Natural killer cell (primary cell): ENCODE results near the gene ZNF783. TPM values are rescaled to one million over a fixed set of nuclear protein-coding genes. Genes with fewer than 3 reads are reported as not detected.

ENCODE experiments used
- ATAC-seq, 3 donors: fragments of 150-1000 bp in 2 of 3; fragments of 200-7000 bp in 1 of 3; cut with Tn5 transposase; 1 replicate in 1 of 3; 2 replicates in 2 of 3; pipeline ENCODE4 v1.10.0; 2021; ENCODE audit warnings: mild to moderate bottlenecking in 2 of 3, moderate library complexity in 2 of 3
- DNase-seq, 2 donors: peaks; one replicate each; pipeline versions ENCODE4 v3.0.0 to v3.0.0-alpha.2; 2013 to 2021; ENCODE audit warnings: mixed read lengths in 1 of 2
- H3K27ac ChIP-seq: one replicate; pipeline ENCODE4 v1.5.1; 2013; ENCODE audit warnings: mild to moderate bottlenecking, low read length
- H3K27me3 ChIP-seq: one replicate; pipeline ENCODE4 v1.6.1; 2013; ENCODE audit warnings: low read length; ENCODE audit not compliant: control insufficient read depth, insufficient read depth
- H3K36me3 ChIP-seq: one replicate; pipeline ENCODE4 v1.6.1; 2013; ENCODE audit warnings: low read length; ENCODE audit not compliant: control insufficient read depth, insufficient read depth
- H3K4me1 ChIP-seq: one replicate; pipeline ENCODE4 v1.6.1; 2013; ENCODE audit warnings: low read length; ENCODE audit not compliant: control insufficient read depth, insufficient read depth
- H3K4me3 ChIP-seq: one replicate; pipeline ENCODE4 v1.5.1; 2013; ENCODE audit warnings: low read length
- H3K9me3 ChIP-seq: one replicate; pipeline ENCODE4 v1.6.1; 2013; ENCODE audit warnings: low read length; ENCODE audit not compliant: control insufficient read depth, insufficient read depth
- H3K27ac Mint-ChIP-seq, 2 donors: one replicate each; pipeline ENCODE4 v1.8.0; 2022; ENCODE audit warnings: mild to moderate bottlenecking in 2 of 2, mixed read lengths in 2 of 2, moderate library complexity in 1 of 2
- H3K27me3 Mint-ChIP-seq, 2 donors: one replicate each; pipeline ENCODE4 v1.8.0; 2022; ENCODE audit warnings: low read depth in 2 of 2, mixed read lengths in 2 of 2
- H3K36me3 Mint-ChIP-seq: one replicate; pipeline ENCODE4 v1.8.0; 2022; ENCODE audit warnings: mixed read lengths
- H3K4me1 Mint-ChIP-seq, 2 donors: one replicate each; pipeline ENCODE4 v1.8.0; 2022; ENCODE audit warnings: mixed read lengths in 2 of 2
- H3K4me3 Mint-ChIP-seq: one replicate; pipeline ENCODE4 v1.8.0; 2022; ENCODE audit warnings: mild to moderate bottlenecking, moderate library complexity, mixed read lengths
- H3K9me3 Mint-ChIP-seq, 2 donors: one replicate each; pipeline ENCODE4 v1.8.0; 2022; ENCODE audit warnings: mixed read lengths in 2 of 2
- WGBS: methylation state at CpG from one replicate; pipeline ENCODE4 v1.1.7; 2013; ENCODE audit warnings: missing lambda C conversion rate; ENCODE audit not compliant: insufficient coverage; 5-methylcytosine and 5-hydroxymethylcytosine counted together
- intact Hi-C: fragments of 100-400 bp; cut with micrococcal nuclease; formaldehyde crosslinking; loops from one replicate; pipeline ENCODE4 v1.14.2; 2022
- total RNA-seq, 4 donors: library from RNA; stranded (reverse); fragments of 120-200 nt in 1 of 4; gene quantifications; one replicate each; pipeline versions ENCODE4 v1.2.3 to v1.2.4, GENCODE V29; 2013 to 2022
- TF ChIP-seq, protein P1 (sequence below): fragments of 200-600 bp; IDR thresholded peaks from one replicate; pipeline ENCODE4 v1.8.0; 2022; ENCODE audit warnings: antibody characterized with exemption

The ZNF783 gene
- total RNA-seq, 3 donors from 2014 or later (not counting 1 experiment from before 2014, with no cell fraction given) = 24.0 to 29.8 (median 28.3) TPM

DNA sequence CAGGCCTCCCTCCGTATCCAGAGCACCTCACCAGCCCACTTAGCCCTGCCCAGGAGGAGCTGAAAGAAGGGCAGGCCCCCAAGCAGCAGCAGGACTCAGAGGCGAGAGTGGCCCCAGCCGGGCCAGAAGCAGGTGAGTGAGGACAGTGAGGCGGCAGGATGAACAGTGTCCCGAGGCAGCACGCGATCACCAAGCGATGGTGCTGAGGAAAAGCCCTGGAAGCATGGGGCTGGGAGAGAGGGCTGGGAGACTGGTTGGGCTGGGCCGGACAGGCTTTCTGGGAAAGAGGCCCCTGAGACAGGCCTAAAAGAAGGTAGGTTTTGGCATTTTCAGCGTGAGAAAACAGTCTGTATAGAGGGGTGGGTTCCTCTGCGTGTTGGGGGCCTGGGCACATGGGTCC lies 16.4 kb downstream of the ZNF783 start:
- TF ChIP-seq, protein P1, sequence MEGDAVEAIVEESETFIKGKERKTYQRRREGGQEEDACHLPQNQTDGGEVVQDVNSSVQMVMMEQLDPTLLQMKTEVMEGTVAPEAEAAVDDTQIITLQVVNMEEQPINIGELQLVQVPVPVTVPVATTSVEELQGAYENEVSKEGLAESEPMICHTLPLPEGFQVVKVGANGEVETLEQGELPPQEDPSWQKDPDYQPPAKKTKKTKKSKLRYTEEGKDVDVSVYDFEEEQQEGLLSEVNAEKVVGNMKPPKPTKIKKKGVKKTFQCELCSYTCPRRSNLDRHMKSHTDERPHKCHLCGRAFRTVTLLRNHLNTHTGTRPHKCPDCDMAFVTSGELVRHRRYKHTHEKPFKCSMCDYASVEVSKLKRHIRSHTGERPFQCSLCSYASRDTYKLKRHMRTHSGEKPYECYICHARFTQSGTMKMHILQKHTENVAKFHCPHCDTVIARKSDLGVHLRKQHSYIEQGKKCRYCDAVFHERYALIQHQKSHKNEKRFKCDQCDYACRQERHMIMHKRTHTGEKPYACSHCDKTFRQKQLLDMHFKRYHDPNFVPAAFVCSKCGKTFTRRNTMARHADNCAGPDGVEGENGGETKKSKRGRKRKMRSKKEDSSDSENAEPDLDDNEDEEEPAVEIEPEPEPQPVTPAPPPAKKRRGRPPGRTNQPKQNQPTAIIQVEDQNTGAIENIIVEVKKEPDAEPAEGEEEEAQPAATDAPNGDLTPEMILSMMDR = no peak
- no peak overlapping the region for H3K4me3 ChIP-seq
- peaks cover 37% of the 10 kb centered on the region for H3K36me3 ChIP-seq
- Mint-ChIP-seq H3K4me1 (no peaks in the 10 kb centered on the region), H3K27ac (no peak overlapping the region), H3K27me3 (no peaks in the 10 kb centered on the region), H3K4me3 (no peak overlapping the region), H3K9me3 (no peaks in the 10 kb centered on the region), H3K36me3 (peaks cover 7% of the 10 kb centered on the region)
- no peaks in the 10 kb centered on the region for H3K27me3 ChIP-seq
- DNase-seq = no peak
- H3K9me3 ChIP-seq = no peaks in the 10 kb centered on the region
- H3K27ac ChIP-seq = no peak overlapping the region
- 95% methylated on average over 11 of the region's 11 CpGs for WGBS
- H3K4me1 ChIP-seq = no peaks in the 10 kb centered on the region
- intact Hi-C loops = no loop called here
- no peak for ATAC-seq

DNA sequence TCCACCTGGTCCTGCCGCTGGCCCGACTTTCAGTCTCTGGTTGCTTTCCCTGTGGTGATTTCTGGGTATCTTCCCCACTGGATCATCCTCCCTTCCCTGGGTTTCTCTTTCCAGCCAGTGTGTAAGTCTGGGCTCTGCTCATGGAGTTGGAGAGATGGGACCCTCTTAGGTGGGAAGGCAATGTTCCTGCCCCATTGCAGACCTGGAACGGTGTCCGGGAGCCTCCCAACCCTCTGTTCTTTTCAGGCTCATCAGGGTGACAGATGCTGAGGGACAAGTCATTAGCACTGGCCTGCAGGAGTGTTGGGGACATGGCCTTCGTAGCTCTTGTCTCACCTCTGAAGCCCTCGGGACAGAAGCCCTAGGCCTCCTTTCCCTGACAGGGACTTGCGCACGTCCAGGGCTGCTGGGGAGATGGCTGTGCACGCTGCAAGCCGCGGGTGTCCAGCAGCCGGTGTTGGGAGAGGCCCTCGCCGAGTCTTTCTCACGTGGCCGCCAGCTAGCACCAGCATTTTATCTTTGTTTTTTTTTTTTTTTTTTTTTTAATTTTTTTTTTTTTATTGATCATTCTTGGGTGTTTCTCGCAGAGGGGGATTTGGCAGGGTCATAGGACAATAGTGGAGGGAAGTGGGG lies 17.2 kb downstream of the ZNF783 start:
- Histone ChIP-seq H3K27ac (no peak overlapping the region), H3K4me1 (peaks cover 1% of the 10 kb centered on the region), H3K36me3 (peaks cover 37% of the 10 kb centered on the region), H3K27me3 (no peaks in the 10 kb centered on the region), H3K4me3 (no peak overlapping the region), H3K9me3 (no peaks in the 10 kb centered on the region)
- intact Hi-C loops = no loop called here
- Mint-ChIP-seq H3K9me3 (no peaks in the 10 kb centered on the region), H3K27me3 (no peaks in the 10 kb centered on the region), H3K36me3 (peaks cover 7% of the 10 kb centered on the region), H3K27ac (no peak overlapping the region), H3K4me1 (peaks cover 2% of the 10 kb centered on the region in 2 donors), H3K4me3 (no peak overlapping the region)
- no peak for DNase-seq
- WGBS = 95% methylated on average over 14 of the region's 17 CpGs
- no peak for ATAC-seq
- TF ChIP-seq, protein P1 = no peak

DNA sequence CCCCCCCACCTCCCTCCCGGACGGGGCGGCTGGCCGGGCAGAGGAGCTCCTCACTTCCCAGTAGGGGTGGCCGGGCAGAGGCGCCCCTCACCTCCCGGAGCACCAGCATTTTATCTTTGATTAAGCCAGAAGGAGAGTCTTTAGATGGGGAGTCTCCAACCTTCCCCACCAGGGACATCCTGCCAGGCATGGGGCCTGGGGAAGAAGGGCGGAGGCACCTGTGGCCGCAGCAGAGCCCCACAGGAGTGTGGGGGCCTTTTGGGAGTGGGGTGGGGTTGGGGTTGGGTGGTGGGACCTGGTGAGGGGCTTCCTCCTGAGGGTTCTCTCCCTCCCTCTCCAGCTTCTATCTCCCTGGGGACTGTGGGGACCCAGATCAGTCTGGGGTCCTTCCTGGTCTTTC lies 18.2 kb downstream of the ZNF783 start:
- TF ChIP-seq, protein P1 = no peak
- ATAC-seq = no peak
- no peaks in the 10 kb centered on the region for H3K9me3 Mint-ChIP-seq
- Histone ChIP-seq H3K4me3 (no peak overlapping the region), H3K9me3 (no peaks in the 10 kb centered on the region), H3K36me3 (peaks cover 37% of the 10 kb centered on the region), H3K27ac (no peak overlapping the region), H3K27me3 (no peaks in the 10 kb centered on the region), H3K4me1 (peaks cover 8% of the 10 kb centered on the region)
- no peak overlapping the region for H3K4me3 Mint-ChIP-seq
- peaks cover 11 to 12% of the 10 kb centered on the region in 2 donors for H3K4me1 Mint-ChIP-seq
- intact Hi-C loops = no loop called here
- no peaks in the 10 kb centered on the region for H3K27me3 Mint-ChIP-seq
- WGBS = no CpG with 5 or more reads among the region's 9 CpGs
- H3K36me3 Mint-ChIP-seq = no peaks in the 10 kb centered on the region
- no peak overlapping the region for H3K27ac Mint-ChIP-seq
- DNase-seq = no peak
